Measurements from ENCODE around the gene CPLANE2.
"Not testable (repeated sequence)": the region's sequence is repeated elsewhere in the genome, so short reads cannot be mapped to it uniquely, and the experiment has no call there.

Gene CPLANE2

GRCh38 chr1:16236511-16237342 lies at the start of gene CPLANE2:
Gene CPLANE2, minus strand, starts transcription at chr1:16237183. Its CDS starts 441 bp downstream, at chr1:16236742.
- peak in 55 of 56 donors; percentile 46 to 94 (median 78) for DNase-seq

GRCh38 chr1:16286122-16286521 lies 49.1 kb upstream of the CPLANE2 start:
- DNase-seq = no peak

GRCh38 chr1:16281765-16282164 lies 44.8 kb upstream of the CPLANE2 start:
- no peak for DNase-seq

- DNase-seq = no peak
These were observed 42.2 kb upstream of the CPLANE2 start for GRCh38 chr1:16279186-16279585.

- DNase-seq = no peak
These were observed 39.5 kb upstream of the CPLANE2 start for GRCh38 chr1:16276302-16277030.

GRCh38 chr1:16275591-16275990 lies 38.6 kb upstream of the CPLANE2 start:
- DNase-seq = no peak

GRCh38 chr1:16267690-16268180 lies 30.8 kb upstream of the CPLANE2 start:
- DNase-seq = no peak

GRCh38 chr1:16266411-16267118 lies 29.6 kb upstream of the CPLANE2 start:
- no peak for DNase-seq

- no peak for DNase-seq
These were observed 25.1 kb upstream of the CPLANE2 start for GRCh38 chr1:16262067-16262466.

GRCh38 chr1:16260814-16261213 lies 23.8 kb upstream of the CPLANE2 start:
- DNase-seq = no peak

- no peak for DNase-seq
These were observed 21.7 kb upstream of the CPLANE2 start for GRCh38 chr1:16258591-16259135.

GRCh38 chr1:16257968-16258367 lies 21.0 kb upstream of the CPLANE2 start:
- no peak for DNase-seq

- DNase-seq = not testable (repeated sequence)
These were observed 20.6 kb upstream of the CPLANE2 start for GRCh38 chr1:16257556-16257955.

GRCh38 chr1:16256478-16256877 lies 19.5 kb upstream of the CPLANE2 start:
- DNase-seq = no peak

GRCh38 chr1:16254263-16254928 lies 17.4 kb upstream of the CPLANE2 start:
- DNase-seq = no peak

- no peak for DNase-seq
These were observed 16.4 kb upstream of the CPLANE2 start for GRCh38 chr1:16253332-16253922.

- DNase-seq = no peak
These were observed 15.9 kb upstream of the CPLANE2 start for GRCh38 chr1:16252912-16253311.

- DNase-seq = no peak
These were observed 14.4 kb upstream of the CPLANE2 start for GRCh38 chr1:16251381-16251780.

- no peak for DNase-seq
These were observed 13.7 kb upstream of the CPLANE2 start for GRCh38 chr1:16250524-16251251.

Measured in nucleus accumbens (tissue), 56 donors.